PC-3 (cell line): ENCODE data around the gene GNB5. TPM values are rescaled to one million over a fixed set of nuclear protein-coding genes. Genes with fewer than 3 reads are reported as not detected.

Source experiments
- ATAC-seq: fragments of 200-7000 bp; cut with Tn5 transposase; 2 replicates; pipeline ENCODE4 v1.9.1; 2020; ENCODE audit warnings: mild to moderate bottlenecking, moderate library complexity
- BruUV-seq: library from RNA; stranded (reverse); fragments of 400-500 nt; replicated peaks from 2 replicates; lab custom pipeline; 2021; lab: Mats Ljungman, UMichigan
- CTCF ChIA-PET: fragments of 300-600 bp; sonication (Branson Sonifier 250); formaldehyde crosslinking; loops from one replicate; lab custom pipeline; 2022; ENCODE audit warnings: antibody characterized with exemption; lab: Charles Lee
- POLR2A ChIA-PET: fragments of 300-600 bp; sonication (Branson Sonifier 250); formaldehyde crosslinking; loops from one replicate; lab custom pipeline; 2022; ENCODE audit warnings: antibody characterized with exemption; ENCODE audit not compliant: unreplicated experiment; lab: Charles Lee
- DNase-seq: peaks from one replicate; pipeline ENCODE4 v3.0.0-alpha.2; 2015
- H2AFZ ChIP-seq: fragments of 300-600 bp; sonication (generic); 2 replicates; pipeline ENCODE4 v1.6.0; 2016; ENCODE audit warnings: antibody characterized with exemption, low read length
- H3F3A ChIP-seq: fragments of 300-600 bp; sonication (generic); one replicate; pipeline ENCODE4 v1.6.0; 2017; ENCODE audit warnings: antibody characterized with exemption, low read length, control low read depth, mild to moderate bottlenecking; ENCODE audit not compliant: unreplicated experiment
- H3K27ac ChIP-seq: fragments of 300-600 bp; sonication (generic); 2 replicates; pipeline ENCODE4 v1.5.1; 2016; ENCODE audit warnings: mild to moderate bottlenecking, low read length
- H3K27me3 ChIP-seq: fragments of 300-600 bp; sonication (generic); 2 replicates; pipeline ENCODE4 v1.6.1; 2016; ENCODE audit warnings: low read length, mixed read lengths
- H3K36me3 ChIP-seq: fragments of 300-600 bp; sonication (generic); 2 replicates; pipeline ENCODE4 v1.6.1; 2016; ENCODE audit warnings: low read depth, mixed run types, low read length, mixed read lengths
- H3K4me1 ChIP-seq: fragments of 300-600 bp; sonication (generic); 2 replicates; pipeline ENCODE4 v1.5.1; 2016; ENCODE audit warnings: low read length; ENCODE audit not compliant: insufficient read depth
- H3K4me2 ChIP-seq: fragments of 300-600 bp; sonication (generic); 2 replicates; pipeline ENCODE4 v1.6.0; 2016; ENCODE audit warnings: low read length
- H3K4me3 ChIP-seq: fragments of 300-600 bp; sonication (generic); 2 replicates; pipeline ENCODE4 v1.5.1; 2016; ENCODE audit warnings: mild to moderate bottlenecking, low read length, mixed read lengths
- H3K79me2 ChIP-seq: fragments of 300-600 bp; sonication (generic); 2 replicates; pipeline ENCODE4 v1.6.1; 2017; ENCODE audit warnings: low read length, mixed read lengths
- H3K9ac ChIP-seq: fragments of 300-600 bp; sonication (generic); 2 replicates; pipeline ENCODE4 v1.6.0; 2016; ENCODE audit warnings: mild to moderate bottlenecking, low read length
- H3K9me2 ChIP-seq: fragments of 300-600 bp; sonication (generic); replicated peaks from 2 replicates; pipeline ENCODE4 v1.6.1; 2016; ENCODE audit warnings: mixed run types, low read length, mixed read lengths
- H3K9me3 ChIP-seq: fragments of 300-600 bp; sonication (generic); 2 replicates; pipeline ENCODE4 v1.6.1; 2016; ENCODE audit warnings: low read length, mixed read lengths
- H4K20me1 ChIP-seq: fragments of 300-600 bp; sonication (generic); 2 replicates; pipeline ENCODE4 v1.6.1; 2016; ENCODE audit warnings: low read length, mixed read lengths
- EZH2 ChIP-seq: fragments of 300-600 bp; sonication (generic); IDR thresholded peaks from one replicate; pipeline ENCODE4 v1.6.1; 2017; ENCODE audit warnings: antibody characterized with exemption, mild to moderate bottlenecking, low read length; ENCODE audit not compliant: unreplicated experiment
- EZH2phosphoT487 ChIP-seq: fragments of 300-600 bp; sonication (generic); IDR thresholded peaks from 2 replicates; pipeline ENCODE4 v1.6.1; 2018; ENCODE audit warnings: mild to moderate bottlenecking, antibody characterized with exemption, low read length, borderline replicate concordance
- intact Hi-C: fragments of 100-400 bp; cut with micrococcal nuclease; formaldehyde crosslinking; loops from 2 replicates; pipeline ENCODE4 v1.9.0; 2023
- total RNA-seq: library from RNA; depleted of rRNA; stranded (reverse); fragments of >200 nt; gene quantifications from 2 replicates; pipeline ENCODE4 v1.2.3, GENCODE V29; 2014
- TF ChIP-seq, protein P1 (sequence below): fragments of 300-600 bp; sonication (generic); conservative IDR thresholded peaks from 2 replicates; pipeline ENCODE4 v1.5.1; 2017; ENCODE audit warnings: antibody characterized with exemption, low read depth, mild to moderate bottlenecking, low read length

GNB5 gene
- total RNA-seq, 1 experiment from 2014 or later: 49.3 TPM

DNA sequence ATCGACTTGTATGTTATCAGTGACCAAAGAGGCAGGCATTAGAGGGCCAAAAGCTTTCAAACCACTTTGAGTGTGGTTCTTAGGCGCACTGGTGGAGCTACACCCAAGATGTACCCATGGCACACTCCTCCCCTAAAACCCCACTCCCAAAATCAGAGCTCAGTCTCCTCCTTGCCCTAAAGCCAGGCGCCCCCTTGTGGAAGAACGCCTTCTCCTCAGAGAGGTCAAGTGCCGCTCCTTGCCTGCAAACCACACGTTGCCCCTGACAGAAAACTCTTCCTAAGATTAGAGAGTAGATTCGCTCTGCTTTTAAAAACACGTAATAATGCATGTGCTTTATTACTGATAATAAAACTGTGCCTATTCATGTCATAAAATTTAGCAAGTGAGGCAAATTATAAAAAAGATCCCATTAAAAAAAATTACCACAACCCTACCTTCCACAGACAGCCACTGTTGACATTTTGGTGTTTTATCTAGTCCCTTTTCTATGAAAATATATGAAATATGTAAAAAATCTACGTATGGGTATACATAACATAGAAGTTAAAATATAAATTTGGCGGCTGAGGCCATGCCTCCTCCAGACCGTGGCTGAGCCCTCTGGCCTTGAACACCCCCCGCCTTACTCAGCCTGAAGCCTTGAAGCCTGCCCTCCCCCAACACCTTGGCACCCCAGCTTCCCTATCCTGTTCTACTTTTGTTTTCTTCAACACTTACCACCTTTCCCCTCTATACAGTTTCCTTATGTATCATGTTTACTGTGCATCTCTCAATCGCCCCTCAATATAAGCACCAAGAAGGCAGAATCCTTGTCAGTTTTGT is 112.1 kb downstream of the GNB5 start:
- Histone ChIP-seq H2AFZ (no peak overlapping the region), H3K79me2 (no peaks in the 10 kb centered on the region), H3K9me3 (no peaks in the 10 kb centered on the region), H4K20me1 (no peaks in the 10 kb centered on the region), H3K4me3 (no peak overlapping the region), H3K27ac (no peak overlapping the region), H3K4me2 (no peak overlapping the region), H3F3A (no peaks in the 10 kb centered on the region), H3K4me1 (peaks cover 22% of the 10 kb centered on the region), H3K9ac (no peak overlapping the region), H3K36me3 (no peaks in the 10 kb centered on the region), H3K27me3 (no peaks in the 10 kb centered on the region), H3K9me2 (no peaks in the 10 kb centered on the region)
- ATAC-seq (peak; percentile 60), DNase-seq (peak; percentile 68)
- no TSS peak for BruUV-seq
- TF ChIP-seq, protein P1, sequence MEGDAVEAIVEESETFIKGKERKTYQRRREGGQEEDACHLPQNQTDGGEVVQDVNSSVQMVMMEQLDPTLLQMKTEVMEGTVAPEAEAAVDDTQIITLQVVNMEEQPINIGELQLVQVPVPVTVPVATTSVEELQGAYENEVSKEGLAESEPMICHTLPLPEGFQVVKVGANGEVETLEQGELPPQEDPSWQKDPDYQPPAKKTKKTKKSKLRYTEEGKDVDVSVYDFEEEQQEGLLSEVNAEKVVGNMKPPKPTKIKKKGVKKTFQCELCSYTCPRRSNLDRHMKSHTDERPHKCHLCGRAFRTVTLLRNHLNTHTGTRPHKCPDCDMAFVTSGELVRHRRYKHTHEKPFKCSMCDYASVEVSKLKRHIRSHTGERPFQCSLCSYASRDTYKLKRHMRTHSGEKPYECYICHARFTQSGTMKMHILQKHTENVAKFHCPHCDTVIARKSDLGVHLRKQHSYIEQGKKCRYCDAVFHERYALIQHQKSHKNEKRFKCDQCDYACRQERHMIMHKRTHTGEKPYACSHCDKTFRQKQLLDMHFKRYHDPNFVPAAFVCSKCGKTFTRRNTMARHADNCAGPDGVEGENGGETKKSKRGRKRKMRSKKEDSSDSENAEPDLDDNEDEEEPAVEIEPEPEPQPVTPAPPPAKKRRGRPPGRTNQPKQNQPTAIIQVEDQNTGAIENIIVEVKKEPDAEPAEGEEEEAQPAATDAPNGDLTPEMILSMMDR: peak; percentile 85
- TF ChIP-seq EZH2phosphoT487: no peak
- intact Hi-C loops: loop anchor here (2.0 kb wide), 1 partner anchor 96 kb away; no protein-coding TSS in a partner anchor
- ChIA-PET CTCF (interaction anchor here (1.0 kb wide), 1 partner anchor 98 kb away, joined by 5 read pairs; no protein-coding TSS in a partner anchor), POLR2A (interaction anchor here (0.5 kb wide), 1 partner anchor 59 kb away, joined by 5 read pairs; no protein-coding TSS in a partner anchor)

- DNase-seq (no peak), ATAC-seq (no peak)
- ChIA-PET POLR2A (no interaction called here), CTCF (interaction anchor here (0.6 to 1.0 kb wide), 2 partner anchors 25 to 97 kb away, joined by 3 to 5 read pairs; no protein-coding TSS in a partner anchor)
- H3K9ac ChIP-seq: no peak overlapping the region
- intact Hi-C loops: loop anchor here (2.0 kb wide), 1 partner anchor 96 kb away; no protein-coding TSS in a partner anchor
- TF ChIP-seq EZH2phosphoT487 (no peak), EZH2 (no peak)
- TF ChIP-seq, protein P1: no peak
- no TSS peak for BruUV-seq
- no peaks in the 10 kb centered on the region for H3K9me2 ChIP-seq
- H3K36me3 ChIP-seq: no peaks in the 10 kb centered on the region
- no peaks in the 10 kb centered on the region for H4K20me1 ChIP-seq
- H3K79me2 ChIP-seq: no peaks in the 10 kb centered on the region
- H3F3A ChIP-seq: no peaks in the 10 kb centered on the region
- no peak overlapping the region for H3K4me2 ChIP-seq
- H3K27ac ChIP-seq: no peak overlapping the region
- no peaks in the 10 kb centered on the region for H3K9me3 ChIP-seq
- H2AFZ ChIP-seq: no peak overlapping the region
- peaks cover 22% of the 10 kb centered on the region for H3K4me1 ChIP-seq
- no peak overlapping the region for H3K4me3 ChIP-seq
- H3K27me3 ChIP-seq: no peaks in the 10 kb centered on the region
Observed at GRCh38 chr15:52078197-52078875, 112.9 kb downstream of the GNB5 start.
